Liver (tissue), 3 donors: Measurements from ENCODE around the gene MTA3.

Source experiments
- FOXA1 ChIP-seq: IDR thresholded peaks from 2 replicates; pipeline ENCODE4 v1.6.1; 2016; ENCODE audit warnings: antibody characterized with exemption
- HNF4G ChIP-seq: IDR thresholded peaks from 2 replicates; pipeline ENCODE4 v1.6.1; 2016; ENCODE audit warnings: antibody characterized with exemption
- REST ChIP-seq: IDR thresholded peaks from 2 replicates; pipeline ENCODE4 v1.6.1; 2016; ENCODE audit warnings: antibody characterized with exemption, mild to moderate bottlenecking
- SP1 ChIP-seq: IDR thresholded peaks from 2 replicates; pipeline ENCODE4 v1.6.1; 2018; ENCODE audit warnings: antibody characterized with exemption, mild to moderate bottlenecking
- TAF1 ChIP-seq: conservative IDR thresholded peaks from 2 replicates; pipeline ENCODE4 v1.6.1; 2016; ENCODE audit warnings: antibody characterized with exemption, mild to moderate bottlenecking
- TF ChIP-seq, protein P1 (sequence below): fragments of 150-350 bp; IDR thresholded peaks from 2 replicates; pipeline ENCODE4 v1.5.1; 2017; ENCODE audit warnings: improper control_type of control experiment, low read depth, low read length; ENCODE audit not compliant: missing input control
- TF ChIP-seq, protein P2 (sequence below): IDR thresholded peaks from 2 replicates; pipeline ENCODE4 v1.6.1; 2016; ENCODE audit warnings: antibody characterized with exemption
- donor health status: healthy.
- donor health status: healthy.

GRCh38 chr2:42651057-42651456 is 82.6 kb downstream of the MTA3 start:
- TF ChIP-seq TAF1 (no peak), SP1 (no peak), REST (no peak), FOXA1 (no peak), HNF4G (no peak)
- TF ChIP-seq, protein P1, sequence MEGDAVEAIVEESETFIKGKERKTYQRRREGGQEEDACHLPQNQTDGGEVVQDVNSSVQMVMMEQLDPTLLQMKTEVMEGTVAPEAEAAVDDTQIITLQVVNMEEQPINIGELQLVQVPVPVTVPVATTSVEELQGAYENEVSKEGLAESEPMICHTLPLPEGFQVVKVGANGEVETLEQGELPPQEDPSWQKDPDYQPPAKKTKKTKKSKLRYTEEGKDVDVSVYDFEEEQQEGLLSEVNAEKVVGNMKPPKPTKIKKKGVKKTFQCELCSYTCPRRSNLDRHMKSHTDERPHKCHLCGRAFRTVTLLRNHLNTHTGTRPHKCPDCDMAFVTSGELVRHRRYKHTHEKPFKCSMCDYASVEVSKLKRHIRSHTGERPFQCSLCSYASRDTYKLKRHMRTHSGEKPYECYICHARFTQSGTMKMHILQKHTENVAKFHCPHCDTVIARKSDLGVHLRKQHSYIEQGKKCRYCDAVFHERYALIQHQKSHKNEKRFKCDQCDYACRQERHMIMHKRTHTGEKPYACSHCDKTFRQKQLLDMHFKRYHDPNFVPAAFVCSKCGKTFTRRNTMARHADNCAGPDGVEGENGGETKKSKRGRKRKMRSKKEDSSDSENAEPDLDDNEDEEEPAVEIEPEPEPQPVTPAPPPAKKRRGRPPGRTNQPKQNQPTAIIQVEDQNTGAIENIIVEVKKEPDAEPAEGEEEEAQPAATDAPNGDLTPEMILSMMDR, result no peak
- TF ChIP-seq, protein P2, sequence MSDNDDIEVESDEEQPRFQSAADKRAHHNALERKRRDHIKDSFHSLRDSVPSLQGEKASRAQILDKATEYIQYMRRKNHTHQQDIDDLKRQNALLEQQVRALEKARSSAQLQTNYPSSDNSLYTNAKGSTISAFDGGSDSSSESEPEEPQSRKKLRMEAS, result no peak
